GM21390 (cell line): ENCODE measurements around the gene GAS7.
A peak's percentile ranks its signal among the peaks of the same experiment; 100 is the strongest.

Source experiments
- ATAC-seq: cut with Tn5 transposase; IDR thresholded peaks from one replicate; pipeline ENCODE4 v1.9.1; 2021; ENCODE audit not compliant: unreplicated experiment

The GAS7 gene

GRCh38 chr17:10172778-10173177, 25.6 kb downstream of the GAS7 start:
- ATAC-seq, result no peak

GRCh38 chr17:10172241-10172741, 26.1 kb downstream of the GAS7 start:
- ATAC-seq, result no peak

GRCh38 chr17:10171581-10171981, 26.8 kb downstream of the GAS7 start:
- ATAC-seq, result no peak

GRCh38 chr17:10171122-10171571, 27.3 kb downstream of the GAS7 start:
- no peak for ATAC-seq

GRCh38 chr17:10170233-10170632, 28.2 kb downstream of the GAS7 start:
- ATAC-seq, result no peak

- no peak for ATAC-seq
Observed at GRCh38 chr17:10169290-10169689, 29.1 kb downstream of the GAS7 start.

GRCh38 chr17:10166176-10166935, 32.0 kb downstream of the GAS7 start:
- ATAC-seq, result no peak

- no peak for ATAC-seq
Observed at GRCh38 chr17:10162096-10162495, 36.3 kb downstream of the GAS7 start.

- no peak for ATAC-seq
Observed at GRCh38 chr17:10161386-10161785, 37.0 kb downstream of the GAS7 start.

- peak; percentile 73 for ATAC-seq
Observed at GRCh38 chr17:10156948-10157607, 41.3 kb downstream of the GAS7 start.

- ATAC-seq, result no peak
Observed at GRCh38 chr17:10156599-10156947, 41.8 kb downstream of the GAS7 start.

GRCh38 chr17:10156077-10156435, 42.4 kb downstream of the GAS7 start:
- ATAC-seq, result no peak

GRCh38 chr17:10155371-10156076, 42.9 kb downstream of the GAS7 start:
- ATAC-seq, result no peak

GRCh38 chr17:10151667-10152496, 46.5 kb downstream of the GAS7 start:
- ATAC-seq, result peak; percentile 32

- ATAC-seq, result peak; percentile 61
Observed at GRCh38 chr17:10149573-10150399, 48.6 kb downstream of the GAS7 start.

- ATAC-seq, result no peak
Observed at GRCh38 chr17:10147761-10148415, 50.5 kb downstream of the GAS7 start.

GRCh38 chr17:10147040-10147439, 51.4 kb downstream of the GAS7 start:
- ATAC-seq, result no peak

- ATAC-seq, result no peak
Observed at GRCh38 chr17:10144982-10145381, 53.4 kb downstream of the GAS7 start.

GRCh38 chr17:10144456-10144855, 54.0 kb downstream of the GAS7 start:
- ATAC-seq, result no peak

- ATAC-seq, result no peak
Observed at GRCh38 chr17:10141436-10141835, 57.0 kb downstream of the GAS7 start.
